Calu3 (cell line): ENCODE measurements around the gene KRT4. TPM values are rescaled to one million over a fixed set of nuclear protein-coding genes. Genes with fewer than 3 reads are reported as not detected.
"Not testable (repeated sequence)": the region's sequence is repeated elsewhere in the genome, so short reads cannot be mapped to it uniquely, and the experiment has no call there.

Source experiments
- BruUV-seq: library from RNA; stranded (reverse); fragments of 400-500 nt; replicated peaks from 2 replicates; lab custom pipeline; 2021; lab: Mats Ljungman, UMichigan
- CTCF ChIA-PET: fragments of 300-600 bp; sonication (Branson Sonifier 250); formaldehyde crosslinking; loops from one replicate; lab custom pipeline; 2022; ENCODE audit warnings: antibody characterized with exemption; lab: Charles Lee
- DNase-seq: peaks from one replicate; pipeline ENCODE4 v3.0.0; 2022
- H3K27ac Mint-ChIP-seq: one replicate; pipeline ENCODE4 v1.8.0; 2022; ENCODE audit warnings: mixed read lengths; ENCODE audit not compliant: unreplicated experiment
- H3K27me3 Mint-ChIP-seq: one replicate; pipeline ENCODE4 v1.8.0; 2022; ENCODE audit warnings: mixed read lengths; ENCODE audit not compliant: unreplicated experiment
- H3K36me3 Mint-ChIP-seq: one replicate; pipeline ENCODE4 v1.8.0; 2022; ENCODE audit warnings: mild to moderate bottlenecking, moderate library complexity, mixed read lengths; ENCODE audit not compliant: insufficient read depth, unreplicated experiment
- H3K4me1 Mint-ChIP-seq: one replicate; pipeline ENCODE4 v1.8.0; 2022; ENCODE audit warnings: mild to moderate bottlenecking, low read depth, mixed read lengths; ENCODE audit not compliant: unreplicated experiment
- H3K4me3 Mint-ChIP-seq: one replicate; pipeline ENCODE4 v1.8.0; 2022; ENCODE audit warnings: mild to moderate bottlenecking, low read depth, moderate library complexity, mixed read lengths; ENCODE audit not compliant: unreplicated experiment
- H3K9me3 Mint-ChIP-seq: one replicate; pipeline ENCODE4 v1.8.0; 2022; ENCODE audit warnings: low read depth, mixed read lengths; ENCODE audit not compliant: unreplicated experiment
- CTCF ChIP-seq: fragments of 200-600 bp; IDR thresholded peaks from one replicate; pipeline ENCODE4 v1.8.0; 2022; ENCODE audit warnings: antibody characterized with exemption; ENCODE audit not compliant: unreplicated experiment
- intact Hi-C: fragments of 100-400 bp; cut with micrococcal nuclease; formaldehyde crosslinking; loops from one replicate; pipeline ENCODE4 v1.10.0; 2022; ENCODE audit not compliant: unreplicated experiment
- total RNA-seq: library from RNA; stranded (reverse); gene quantifications from 2 replicates; pipeline ENCODE4 v1.2.3, GENCODE V29; 2022

The KRT4 gene
- total RNA-seq, 1 experiment from 2014 or later, result not detected

DNA sequence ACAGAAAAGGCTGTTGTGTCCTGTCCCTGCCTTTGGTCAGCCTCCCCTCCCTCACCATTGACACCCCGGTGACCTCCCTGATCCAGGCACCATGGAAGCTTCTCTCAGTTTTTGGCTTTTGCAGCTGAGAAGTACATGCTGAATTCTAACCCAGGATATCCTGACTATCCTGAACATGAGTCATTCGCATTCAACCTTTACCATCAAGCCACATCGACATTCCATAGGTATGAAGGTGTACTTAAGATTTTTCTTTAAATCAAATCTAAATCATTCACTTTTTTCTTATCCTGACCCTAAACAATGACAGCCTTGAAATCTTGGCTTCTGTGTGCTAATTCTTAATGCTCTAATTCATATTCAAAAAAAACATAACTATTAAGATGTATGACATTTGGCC lies 43.6 kb upstream of the KRT4 start:
- H3K36me3 Mint-ChIP-seq, result no peaks in the 10 kb centered on the region
- peaks cover 20% of the 10 kb centered on the region for H3K27me3 Mint-ChIP-seq
- intact Hi-C loops, result no loop called here
- CTCF ChIA-PET, result no interaction called here
- no TSS peak for BruUV-seq
- H3K4me1 Mint-ChIP-seq, result peaks cover 16% of the 10 kb centered on the region
- no peak overlapping the region for H3K4me3 Mint-ChIP-seq
- TF ChIP-seq CTCF, result no peak
- H3K9me3 Mint-ChIP-seq, result no peaks in the 10 kb centered on the region
- no peak overlapping the region for H3K27ac Mint-ChIP-seq
- DNase-seq, result no peak

- Mint-ChIP-seq H3K27ac (no peak overlapping the region), H3K27me3 (peaks cover 20% of the 10 kb centered on the region), H3K9me3 (no peaks in the 10 kb centered on the region), H3K36me3 (no peaks in the 10 kb centered on the region), H3K4me3 (no peak overlapping the region), H3K4me1 (peaks cover 16% of the 10 kb centered on the region)
- intact Hi-C loops, result no loop called here
- no peak for TF ChIP-seq CTCF
- no peak for DNase-seq
- CTCF ChIA-PET, result no interaction called here
- no TSS peak for BruUV-seq
These were observed 42.9 kb upstream of the KRT4 start for GRCh38 chr12:52856787-52857186.

DNA sequence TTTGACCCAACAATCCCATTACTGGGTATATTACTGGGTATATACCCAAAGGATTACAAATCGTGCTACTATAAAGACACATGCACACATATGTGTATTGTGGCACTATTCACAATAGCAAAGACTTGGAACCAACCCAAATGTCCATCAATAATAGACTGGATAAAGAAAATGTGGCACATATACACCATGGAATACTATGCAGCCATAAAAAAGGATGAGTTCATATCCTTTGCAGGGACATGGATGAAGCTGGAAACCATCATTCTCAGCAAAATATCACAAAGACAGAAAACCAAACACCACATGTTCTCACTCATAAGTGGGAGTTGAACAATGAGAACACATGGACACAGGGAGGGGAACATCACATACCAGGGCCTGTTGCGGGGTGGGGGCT lies 42.2 kb upstream of the KRT4 start:
- intact Hi-C loops, H3K27ac Mint-ChIP-seq, H3K4me3 Mint-ChIP-seq, BruUV-seq, H3K9me3 Mint-ChIP-seq, CTCF ChIA-PET, H3K36me3 Mint-ChIP-seq, DNase-seq: not testable (repeated sequence)
- H3K4me1 Mint-ChIP-seq, result peaks cover 16% of the 10 kb centered on the region
- peaks cover 20% of the 10 kb centered on the region for H3K27me3 Mint-ChIP-seq

DNA sequence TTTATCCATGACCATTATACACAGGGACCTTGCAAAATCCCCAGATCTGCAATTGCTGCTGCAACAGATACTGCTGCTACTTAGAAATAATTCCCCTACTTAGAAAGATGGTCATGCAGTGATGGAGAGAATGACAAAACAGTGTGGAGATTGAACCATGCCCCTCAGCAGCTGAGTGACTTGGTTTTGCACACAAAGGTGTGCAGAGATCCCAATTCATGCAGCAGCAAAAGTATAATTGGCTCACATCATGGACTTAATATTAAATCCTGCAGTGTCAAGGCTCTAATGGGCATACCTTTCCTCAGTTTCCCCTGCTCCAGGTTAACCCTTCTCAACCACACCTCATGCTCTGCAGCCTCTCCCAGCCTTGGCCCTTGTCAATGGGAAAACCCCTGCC lies 37.9 kb upstream of the KRT4 start:
- CTCF ChIA-PET, result interaction anchor here (0.7 kb wide), 1 partner anchor 577 kb away, joined by 3 read pairs; the partner anchor contains the start of gene KRT86
- TF ChIP-seq CTCF, result no peak
- H3K9me3 Mint-ChIP-seq, result no peaks in the 10 kb centered on the region
- H3K36me3 Mint-ChIP-seq, result peaks cover 5% of the 10 kb centered on the region
- DNase-seq, result no peak
- no TSS peak for BruUV-seq
- H3K27ac Mint-ChIP-seq, result no peak overlapping the region
- H3K4me3 Mint-ChIP-seq, result no peak overlapping the region
- H3K27me3 Mint-ChIP-seq, result peaks cover 20% of the 10 kb centered on the region
- H3K4me1 Mint-ChIP-seq, result peaks cover 14% of the 10 kb centered on the region
- intact Hi-C loops, result no loop called here

DNA sequence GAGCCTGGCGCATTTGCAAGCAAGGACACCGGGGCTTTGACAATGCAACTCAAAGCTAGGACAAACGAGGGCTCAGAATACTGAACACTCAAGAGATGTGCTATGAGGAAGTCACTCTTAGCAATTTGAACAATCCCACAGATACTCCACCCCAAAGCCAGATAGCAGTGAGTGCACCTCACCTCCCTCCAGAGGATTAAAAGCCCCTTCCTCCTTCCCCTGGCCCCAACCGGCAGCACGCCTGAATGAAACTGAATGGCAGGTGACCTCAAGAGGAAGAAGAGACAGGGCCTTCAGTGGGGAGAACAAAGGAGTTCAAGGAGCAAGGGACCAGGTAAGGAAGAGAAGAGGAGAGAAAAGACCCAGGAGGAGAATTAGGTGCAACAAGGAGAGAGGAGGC lies 36.8 kb upstream of the KRT4 start:
- TF ChIP-seq CTCF, result no peak
- no peak overlapping the region for H3K27ac Mint-ChIP-seq
- H3K9me3 Mint-ChIP-seq, result no peaks in the 10 kb centered on the region
- H3K36me3 Mint-ChIP-seq, result peaks cover 5% of the 10 kb centered on the region
- H3K27me3 Mint-ChIP-seq, result peaks cover 20% of the 10 kb centered on the region
- DNase-seq, result no peak
- intact Hi-C loops, result no loop called here
- BruUV-seq, result no TSS peak
- H3K4me3 Mint-ChIP-seq, result no peak overlapping the region
- H3K4me1 Mint-ChIP-seq, result peaks cover 14% of the 10 kb centered on the region
- CTCF ChIA-PET, result no interaction called here
